Measurements from ENCODE around the gene TTC4. TPM values are rescaled to one million over a fixed set of nuclear protein-coding genes. Genes with fewer than 3 reads are reported as not detected.

The TTC4 gene
- total and polyA plus RNA-seq, 2 experiments from 2014 or later: 25.1 to 33.6 TPM

DNA sequence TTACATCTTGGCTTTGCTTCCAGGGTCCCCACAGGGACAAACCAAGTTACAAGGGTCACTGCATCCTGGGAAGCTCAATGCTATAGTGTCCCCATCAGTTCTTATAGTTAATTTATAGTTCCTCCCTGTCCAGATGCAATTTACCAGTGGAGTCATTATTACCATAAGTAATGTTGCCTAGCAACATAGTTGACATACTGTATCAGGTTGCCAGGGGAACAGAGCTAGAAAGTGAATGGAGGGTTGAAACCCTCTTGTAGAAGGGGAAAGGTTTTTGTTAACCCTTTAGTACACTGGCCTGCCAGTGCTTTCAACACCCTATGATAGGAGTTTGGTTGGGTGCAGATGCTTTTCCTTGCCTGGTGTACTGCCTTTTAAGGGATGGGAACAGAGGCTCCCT lies 34.3 kb upstream of the TTC4 start:
- no peak overlapping the region for H3K4me3 Mint-ChIP-seq
- Histone ChIP-seq H3K4me2 (no peak overlapping the region), H4K20me1 (replicated peaks; ENCODE audit: insufficient read depth) (no peaks in the 10 kb centered on the region), H3K27ac (ENCODE audit: low read depth) (no peak overlapping the region), H2AFZ (no peak overlapping the region), H3K4me3 (no peak overlapping the region), H3K36me3 (ENCODE audit: insufficient read depth) (no peaks in the 10 kb centered on the region), H3K79me2 (replicated peaks; ENCODE audit: insufficient read depth) (no peaks in the 10 kb centered on the region), H3K9me2 (ENCODE audit: insufficient read depth) (no peaks in the 10 kb centered on the region), H3F3A (replicated peaks; ENCODE audit: low read depth) (no peaks in the 10 kb centered on the region), H3K27me3 (ENCODE audit: insufficient read depth) (no peaks in the 10 kb centered on the region), H3K4me1 (ENCODE audit: insufficient read depth) (no peaks in the 10 kb centered on the region)
- no peaks in the 10 kb centered on the region for H3K36me3 Mint-ChIP-seq (ENCODE audit: low read depth)
- no peak overlapping the region for H3K27ac Mint-ChIP-seq
- no peaks in the 10 kb centered on the region for H3K9me3 Mint-ChIP-seq
- peaks cover 7% of the 10 kb centered on the region for H3K27me3 Mint-ChIP-seq (ENCODE audit: insufficient read depth, low read depth, poor library complexity)
- TF ChIP-seq EZH2phosphoT487 (IDR thresholded peaks at IDR 0.05; ENCODE audit: unreplicated experiment) (no peak), ZNF114 (CRISPR knock-in tag; IDR thresholded peaks at IDR 0.05) (no peak), EZH2 (IDR thresholded peaks at IDR 0.05; ENCODE audit: low read depth, unreplicated experiment) (no peak), REST (IDR thresholded peaks at IDR 0.05; ENCODE audit: unreplicated experiment) (no peak), CREB1 (CRISPR knock-in tag; IDR thresholded peaks at IDR 0.05; ENCODE audit: low read depth) (no peak), ZNF331 (CRISPR knock-in tag; IDR thresholded peaks at IDR 0.05; ENCODE audit: low read depth) (no peak), ZNF462 (CRISPR knock-in tag; IDR thresholded peaks at IDR 0.05) (no peak), POLR2AphosphoS5 (IDR thresholded peaks at IDR 0.05; ENCODE audit: low read depth) (no peak), JUNB (IDR thresholded peaks at IDR 0.05; ENCODE audit: unreplicated experiment) (no peak), STAT1 (IDR thresholded peaks at IDR 0.05; ENCODE audit: unreplicated experiment) (no peak), CTCF (conservative IDR thresholded peaks at IDR 0.05; ENCODE audit: low read depth in 2 of 2) (no peak), NANOG (IDR thresholded peaks at IDR 0.05; ENCODE audit: borderline replicate concordance) (no peak)
- TF ChIP-seq, protein P1, sequence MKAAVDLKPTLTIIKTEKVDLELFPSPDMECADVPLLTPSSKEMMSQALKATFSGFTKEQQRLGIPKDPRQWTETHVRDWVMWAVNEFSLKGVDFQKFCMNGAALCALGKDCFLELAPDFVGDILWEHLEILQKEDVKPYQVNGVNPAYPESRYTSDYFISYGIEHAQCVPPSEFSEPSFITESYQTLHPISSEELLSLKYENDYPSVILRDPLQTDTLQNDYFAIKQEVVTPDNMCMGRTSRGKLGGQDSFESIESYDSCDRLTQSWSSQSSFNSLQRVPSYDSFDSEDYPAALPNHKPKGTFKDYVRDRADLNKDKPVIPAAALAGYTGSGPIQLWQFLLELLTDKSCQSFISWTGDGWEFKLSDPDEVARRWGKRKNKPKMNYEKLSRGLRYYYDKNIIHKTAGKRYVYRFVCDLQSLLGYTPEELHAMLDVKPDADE (IDR thresholded peaks at IDR 0.05): no peak
- DNase-seq (ENCODE audit: low spot score) (peak; percentile 70), ATAC-seq (peak; percentile 42)
- peaks cover 11% of the 10 kb centered on the region for H3K4me1 Mint-ChIP-seq

All from GM23338 (cell line).